Effector memory CD4-positive, alpha-beta T cell (primary cell): ENCODE data around the gene NELL1.

Experiments used
- DNase-seq, 3 donors: peaks; one replicate each; pipeline ENCODE4 v3.0.0-alpha.2; 2020
- H3K27ac ChIP-seq: 2 replicates; pipeline ENCODE4 v1.7.0; 2013; ENCODE audit warnings: mild to moderate bottlenecking, low read length, moderate library complexity; ENCODE audit not compliant: insufficient read depth, poor library complexity, severe bottlenecking
- H3K27me3 ChIP-seq: replicated peaks from 2 replicates; pipeline ENCODE4 v1.7.0; 2013; ENCODE audit warnings: mild to moderate bottlenecking, low read length; ENCODE audit not compliant: insufficient read depth, control insufficient read depth, poor library complexity, severe bottlenecking
- H3K36me3 ChIP-seq: 2 replicates; pipeline ENCODE4 v1.7.0; 2013; ENCODE audit warnings: mild to moderate bottlenecking, low read length, moderate library complexity; ENCODE audit not compliant: control insufficient read depth, insufficient read depth
- H3K4me1 ChIP-seq: 2 replicates; pipeline ENCODE4 v1.7.0; 2013; ENCODE audit warnings: low read length, mild to moderate bottlenecking; ENCODE audit not compliant: control insufficient read depth, insufficient read depth, poor library complexity, severe bottlenecking
- H3K4me3 ChIP-seq: 2 replicates; pipeline ENCODE4 v1.7.0; 2013; ENCODE audit warnings: low read length, low read depth, mild to moderate bottlenecking; ENCODE audit not compliant: insufficient read depth, poor library complexity, severe bottlenecking
- H3K9me3 ChIP-seq: 2 replicates; pipeline ENCODE4 v1.7.0; 2013; ENCODE audit warnings: mild to moderate bottlenecking, low read length, moderate library complexity; ENCODE audit not compliant: control insufficient read depth

Gene NELL1

GRCh38 chr11:21346361-21346760 lies 677.0 kb downstream of the NELL1 start:
- Histone ChIP-seq H3K27ac (no peak overlapping the region), H3K9me3 (no peaks in the 10 kb centered on the region), H3K36me3 (no peaks in the 10 kb centered on the region), H3K27me3 (no peaks in the 10 kb centered on the region), H3K4me1 (no peaks in the 10 kb centered on the region), H3K4me3 (no peak overlapping the region)
- DNase-seq, result no peak

- no peak overlapping the region for H3K27ac ChIP-seq
- no peaks in the 10 kb centered on the region for H3K27me3 ChIP-seq
- DNase-seq, result no peak
- H3K9me3 ChIP-seq, result no peaks in the 10 kb centered on the region
- no peak overlapping the region for H3K4me3 ChIP-seq
- H3K36me3 ChIP-seq, result no peaks in the 10 kb centered on the region
- no peaks in the 10 kb centered on the region for H3K4me1 ChIP-seq
Measured at GRCh38 chr11:21350613-21351012, 681.2 kb downstream of the NELL1 start.

GRCh38 chr11:21353425-21353824 lies 684.0 kb downstream of the NELL1 start:
- H3K4me1 ChIP-seq, result no peaks in the 10 kb centered on the region
- H3K36me3 ChIP-seq, result no peaks in the 10 kb centered on the region
- no peak overlapping the region for H3K27ac ChIP-seq
- no peaks in the 10 kb centered on the region for H3K27me3 ChIP-seq
- no peaks in the 10 kb centered on the region for H3K9me3 ChIP-seq
- no peak for DNase-seq
- H3K4me3 ChIP-seq, result no peak overlapping the region

- DNase-seq, result no peak
- Histone ChIP-seq H3K27me3 (no peaks in the 10 kb centered on the region), H3K4me1 (no peaks in the 10 kb centered on the region), H3K9me3 (no peaks in the 10 kb centered on the region), H3K36me3 (no peaks in the 10 kb centered on the region), H3K27ac (no peak overlapping the region), H3K4me3 (no peak overlapping the region)
Measured at GRCh38 chr11:21364866-21365624, 695.7 kb downstream of the NELL1 start.

GRCh38 chr11:21369947-21370346 lies 700.6 kb downstream of the NELL1 start:
- no peak overlapping the region for H3K27ac ChIP-seq
- H3K9me3 ChIP-seq, result no peaks in the 10 kb centered on the region
- H3K4me3 ChIP-seq, result no peak overlapping the region
- H3K27me3 ChIP-seq, result no peaks in the 10 kb centered on the region
- H3K36me3 ChIP-seq, result no peaks in the 10 kb centered on the region
- no peaks in the 10 kb centered on the region for H3K4me1 ChIP-seq
- DNase-seq, result no peak

- no peaks in the 10 kb centered on the region for H3K9me3 ChIP-seq
- H3K4me1 ChIP-seq, result no peaks in the 10 kb centered on the region
- H3K27ac ChIP-seq, result no peak overlapping the region
- H3K4me3 ChIP-seq, result no peak overlapping the region
- DNase-seq, result no peak
- no peaks in the 10 kb centered on the region for H3K36me3 ChIP-seq
- no peaks in the 10 kb centered on the region for H3K27me3 ChIP-seq
Measured at GRCh38 chr11:21371044-21371443, 701.7 kb downstream of the NELL1 start.

GRCh38 chr11:21372672-21373071 lies 703.3 kb downstream of the NELL1 start:
- H3K36me3 ChIP-seq, result no peaks in the 10 kb centered on the region
- no peaks in the 10 kb centered on the region for H3K4me1 ChIP-seq
- no peaks in the 10 kb centered on the region for H3K9me3 ChIP-seq
- no peaks in the 10 kb centered on the region for H3K27me3 ChIP-seq
- no peak for DNase-seq
- H3K27ac ChIP-seq, result no peak overlapping the region
- no peak overlapping the region for H3K4me3 ChIP-seq

- no peaks in the 10 kb centered on the region for H3K27me3 ChIP-seq
- no peaks in the 10 kb centered on the region for H3K4me1 ChIP-seq
- H3K9me3 ChIP-seq, result no peaks in the 10 kb centered on the region
- no peaks in the 10 kb centered on the region for H3K36me3 ChIP-seq
- H3K27ac ChIP-seq, result no peak overlapping the region
- no peak for DNase-seq
- H3K4me3 ChIP-seq, result no peak overlapping the region
Measured at GRCh38 chr11:21374376-21374775, 705.0 kb downstream of the NELL1 start.

GRCh38 chr11:21385669-21386440 lies 716.5 kb downstream of the NELL1 start:
- no peaks in the 10 kb centered on the region for H3K4me1 ChIP-seq
- H3K27me3 ChIP-seq, result no peaks in the 10 kb centered on the region
- H3K27ac ChIP-seq, result no peak overlapping the region
- no peaks in the 10 kb centered on the region for H3K9me3 ChIP-seq
- H3K36me3 ChIP-seq, result no peaks in the 10 kb centered on the region
- no peak for DNase-seq
- H3K4me3 ChIP-seq, result no peak overlapping the region

- no peaks in the 10 kb centered on the region for H3K4me1 ChIP-seq
- H3K36me3 ChIP-seq, result no peaks in the 10 kb centered on the region
- H3K4me3 ChIP-seq, result no peak overlapping the region
- H3K9me3 ChIP-seq, result no peaks in the 10 kb centered on the region
- no peaks in the 10 kb centered on the region for H3K27me3 ChIP-seq
- no peak for DNase-seq
- no peak overlapping the region for H3K27ac ChIP-seq
Measured at GRCh38 chr11:21390430-21390829, 721.0 kb downstream of the NELL1 start.
